Measurements from ENCODE around the gene ITIH4.

The ITIH4 gene

GRCh38 chr3:52847726-52848125 is 17.3 kb upstream of the ITIH4 start:
- no peak for DNase-seq

- no peak for DNase-seq
Measured at GRCh38 chr3:52847241-52847640, 16.8 kb upstream of the ITIH4 start.

GRCh38 chr3:52846432-52846965 is 16.0 kb upstream of the ITIH4 start:
- DNase-seq, result no peak

GRCh38 chr3:52845691-52846431 is 15.4 kb upstream of the ITIH4 start:
- peak in 1 of 4 experiments; percentile 13 for DNase-seq

GRCh38 chr3:52845157-52845556 is 14.7 kb upstream of the ITIH4 start:
- no peak for DNase-seq

- no peak for DNase-seq
Measured at GRCh38 chr3:52844290-52844975, 14.0 kb upstream of the ITIH4 start.

GRCh38 chr3:52843881-52844280 is 13.4 kb upstream of the ITIH4 start:
- DNase-seq, result no peak

GRCh38 chr3:52843108-52843865 is 12.8 kb upstream of the ITIH4 start:
- DNase-seq, result no peak

GRCh38 chr3:52842424-52842823 is 12.0 kb upstream of the ITIH4 start:
- DNase-seq, result no peak

- no peak for DNase-seq
Measured at GRCh38 chr3:52841981-52842340, 11.5 kb upstream of the ITIH4 start.

GRCh38 chr3:52841211-52841980 is 10.9 kb upstream of the ITIH4 start:
- no peak for DNase-seq

- DNase-seq, result no peak
Measured at GRCh38 chr3:52839892-52840545, 9.5 kb upstream of the ITIH4 start.

- DNase-seq, result no peak
Measured at GRCh38 chr3:52839268-52839575, 8.8 kb upstream of the ITIH4 start.

- no peak for DNase-seq
Measured at GRCh38 chr3:52838561-52839267, 8.2 kb upstream of the ITIH4 start.

- no peak for DNase-seq
Measured at GRCh38 chr3:52836986-52837385, 6.5 kb upstream of the ITIH4 start.

GRCh38 chr3:52836471-52836845 is 6.0 kb upstream of the ITIH4 start:
- no peak for DNase-seq

GRCh38 chr3:52835766-52836470 is 5.4 kb upstream of the ITIH4 start:
- no peak for DNase-seq

GRCh38 chr3:52834871-52835501 is 4.5 kb upstream of the ITIH4 start, which contains the start of gene MUSTN1:
Gene MUSTN1, minus strand, starts transcription at chr3:52835019. Its CDS starts 71 bp downstream, at chr3:52834948.
- DNase-seq, result no peak

GRCh38 chr3:52833202-52833601 is 2.7 kb upstream of the ITIH4 start:
- DNase-seq, result no peak

- no peak for DNase-seq
Measured at GRCh38 chr3:52831500-52832301, 1.2 kb upstream of the ITIH4 start.
